ENCODE data around the gene MLXIP. TPM values are rescaled to one million over a fixed set of nuclear protein-coding genes. Genes with fewer than 3 reads are reported as not detected.

The MLXIP gene
- total and polyA plus RNA-seq, 7 donors: 50.9 to 184 (median 114) TPM

- no peaks in the 10 kb centered on the region for H3K36me3 ChIP-seq (ENCODE audit: insufficient read depth in 1 of 2, low read depth in 1 of 2)
- no peaks in the 10 kb centered on the region for H3K27me3 ChIP-seq (ENCODE audit: insufficient read depth in 3 of 3, low read length in 2 of 3)
- H3K27ac ChIP-seq: peak overlapping the region; percentile 98
- TF ChIP-seq CTCF (IDR thresholded peaks at IDR 0.05): no peak
- H3K4me1 ChIP-seq: peaks cover 37% of the 10 kb centered on the region
- no peak for ATAC-seq
- no peaks in the 10 kb centered on the region for H3K9me3 ChIP-seq
- WGBS, 3 donors: 90 to 97% (median 91%) methylated on average over 10 of the region's 10 CpGs
- peak in 1 of 2 donors; percentile 52 for DNase-seq
- intact Hi-C loops (cut with DNase I): no loop called here
- H3K4me3 ChIP-seq: no peak overlapping the region
These were observed 1.6 kb upstream of the MLXIP start for GRCh38 chr12:122076743-122077495.

- Histone ChIP-seq H3K4me3 (peak overlapping the region; percentile 97), H3K36me3 (ENCODE audit: insufficient read depth in 1 of 2, low read depth in 1 of 2) (peaks cover 3 to 13% of the 10 kb centered on the region in 2 donors), H3K27ac (peak overlapping the region; percentile 98), H3K4me1 (peaks cover 36% of the 10 kb centered on the region), H3K27me3 (ENCODE audit: insufficient read depth in 3 of 3, low read length in 2 of 3) (no peaks in the 10 kb centered on the region), H3K9me3 (no peaks in the 10 kb centered on the region)
- DNase-seq: peak; percentile 48 to 80
- WGBS, 3 donors: 0 to 1% (median 0%) methylated on average over 35 to 38 of the region's 38 CpGs
- ATAC-seq: peak; percentile 10 to 39 (median 22)
- intact Hi-C loops (cut with DNase I): no loop called here
- TF ChIP-seq CTCF (IDR thresholded peaks at IDR 0.05): no peak
These were observed 526 bp downstream of the MLXIP start for GRCh38 chr12:122079033-122079531.

- peaks cover 3 to 18% of the 10 kb centered on the region in 2 donors for H3K36me3 ChIP-seq (ENCODE audit: insufficient read depth in 1 of 2, low read depth in 1 of 2)
- H3K9me3 ChIP-seq: no peaks in the 10 kb centered on the region
- H3K4me3 ChIP-seq: peak overlapping the region; percentile 97
- WGBS, 3 donors: 1 to 2% (median 1%) methylated on average over 13 of the region's 13 CpGs
- H3K27ac ChIP-seq: peak overlapping the region; percentile 98
- peaks cover 42% of the 10 kb centered on the region for H3K4me1 ChIP-seq
- no peak for TF ChIP-seq CTCF (IDR thresholded peaks at IDR 0.05)
- H3K27me3 ChIP-seq (ENCODE audit: insufficient read depth in 3 of 3, low read length in 2 of 3): no peaks in the 10 kb centered on the region
- intact Hi-C loops (cut with DNase I): loop anchor here (5.0 kb wide), 2 partner anchors 38 to 43 kb away; no protein-coding TSS in a partner anchor
- ATAC-seq (peak; percentile 55 to 76 (median 66)), DNase-seq (peak in 1 of 2 donors; percentile 73)
These were observed 1.1 kb downstream of the MLXIP start for GRCh38 chr12:122079532-122080081.

GRCh38 chr12:122080149-122081082 is 1.9 kb downstream of the MLXIP start:
- WGBS, 3 donors: 2 to 11% (median 3%) methylated on average over 18 of the region's 18 CpGs

More at GRCh38 chr12:122080149-122081082, 1.9 kb downstream of the MLXIP start:
- peaks cover 3 to 27% of the 10 kb centered on the region in 2 donors for H3K36me3 ChIP-seq (ENCODE audit: insufficient read depth in 1 of 2, low read depth in 1 of 2)
- H3K4me3 ChIP-seq: peak overlapping the region; percentile 97
- peak overlapping the region; percentile 98 for H3K27ac ChIP-seq
- no peaks in the 10 kb centered on the region for H3K27me3 ChIP-seq (ENCODE audit: insufficient read depth in 3 of 3, low read length in 2 of 3)
- H3K4me1 ChIP-seq: peaks cover 48% of the 10 kb centered on the region
- DNase-seq: peak; percentile 70 to 79
- peak; percentile 27 to 63 (median 54) for ATAC-seq
- intact Hi-C loops (cut with DNase I): loop anchor here (5.0 kb wide), 2 partner anchors 37 to 42 kb away; no protein-coding TSS in a partner anchor
- TF ChIP-seq CTCF (IDR thresholded peaks at IDR 0.05): no peak
- H3K9me3 ChIP-seq: no peaks in the 10 kb centered on the region

Data from psoas muscle (tissue), 8 donors.